RWPE1 (cell line): ENCODE results near the gene MACF1.
"Not testable (repeated sequence)": the region's sequence is repeated elsewhere in the genome, so short reads cannot be mapped to it uniquely, and the experiment has no call there.

Experiments
- CTCF ChIA-PET: fragments of 350-600 bp; sonication (Branson Sonifier 250); formaldehyde crosslinking; extraction: SDS; loops from one replicate; lab custom pipeline; 2021; lab: Yijun Ruan, JAX
- POLR2A ChIA-PET: fragments of 400-600 bp; formaldehyde crosslinking; extraction: SDS; loops from one replicate; lab custom pipeline; 2020; ENCODE audit warnings: antibody characterized with exemption; ENCODE audit not compliant: low non-redundant PET; lab: Yijun Ruan, JAX
- DNase-seq: peaks from one replicate; pipeline ENCODE4 v3.0.0; 2012; ENCODE audit warnings: low spot score
- H3K27ac ChIP-seq: fragments of 450-650 bp; 2 replicates; pipeline ENCODE4 v1.5.1; 2017
- TF ChIP-seq, protein P1 (sequence below): fragments of 450-650 bp; conservative IDR thresholded peaks from 2 replicates; pipeline ENCODE4 v1.5.1; 2017; ENCODE audit warnings: low read depth, mild to moderate bottlenecking

Gene MACF1

DNA sequence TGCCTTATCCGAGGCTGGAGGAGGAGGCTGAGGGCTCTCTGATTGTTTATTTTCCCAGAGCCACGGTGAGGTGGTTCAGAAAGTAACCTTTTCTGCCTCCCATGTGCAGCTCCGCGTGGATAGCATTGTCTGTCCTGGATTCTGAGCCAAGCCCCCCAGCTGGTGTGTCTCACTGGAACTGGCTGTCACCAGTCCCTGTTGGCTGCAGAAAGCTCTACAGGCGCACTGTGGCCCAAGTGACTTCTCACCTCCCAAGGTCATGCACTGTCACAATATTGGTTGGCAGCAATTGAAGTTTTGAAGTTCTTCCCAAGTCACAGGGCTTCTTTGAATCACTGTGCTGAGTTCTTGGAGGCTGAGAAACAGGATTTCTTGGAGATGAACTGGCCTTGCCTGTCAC lies 295.2 kb downstream of the MACF1 start:
- CTCF ChIA-PET, result no interaction called here
- H3K27ac ChIP-seq, result no peak overlapping the region

DNA sequence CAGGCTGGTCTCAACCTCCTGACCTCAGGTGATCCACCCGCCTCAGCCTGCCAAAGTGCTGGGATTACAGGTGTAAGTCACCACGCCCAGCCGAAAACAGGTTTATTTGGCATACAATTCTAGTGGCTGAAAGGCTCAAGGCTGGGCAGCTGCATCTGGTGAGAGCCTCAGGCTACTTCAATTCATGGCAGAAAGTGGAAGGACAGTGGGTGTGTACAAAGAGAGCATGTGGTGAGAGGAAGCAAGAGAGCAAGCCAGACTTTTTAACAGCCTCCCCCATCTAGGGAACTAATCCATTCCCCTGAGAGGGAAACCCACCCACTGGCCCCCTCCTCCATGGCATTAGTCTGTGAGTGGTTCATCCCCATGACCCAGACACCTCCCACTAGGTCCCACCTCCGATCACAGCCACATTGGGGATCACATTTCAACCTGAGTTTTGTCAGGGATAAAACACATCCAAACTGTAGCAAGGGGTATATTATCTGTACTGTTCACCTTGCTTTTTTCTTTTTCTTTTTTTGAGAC lies 296.4 kb downstream of the MACF1 start:
- ChIA-PET POLR2A (no interaction called here), CTCF (no interaction called here)
- TF ChIP-seq, protein P1, sequence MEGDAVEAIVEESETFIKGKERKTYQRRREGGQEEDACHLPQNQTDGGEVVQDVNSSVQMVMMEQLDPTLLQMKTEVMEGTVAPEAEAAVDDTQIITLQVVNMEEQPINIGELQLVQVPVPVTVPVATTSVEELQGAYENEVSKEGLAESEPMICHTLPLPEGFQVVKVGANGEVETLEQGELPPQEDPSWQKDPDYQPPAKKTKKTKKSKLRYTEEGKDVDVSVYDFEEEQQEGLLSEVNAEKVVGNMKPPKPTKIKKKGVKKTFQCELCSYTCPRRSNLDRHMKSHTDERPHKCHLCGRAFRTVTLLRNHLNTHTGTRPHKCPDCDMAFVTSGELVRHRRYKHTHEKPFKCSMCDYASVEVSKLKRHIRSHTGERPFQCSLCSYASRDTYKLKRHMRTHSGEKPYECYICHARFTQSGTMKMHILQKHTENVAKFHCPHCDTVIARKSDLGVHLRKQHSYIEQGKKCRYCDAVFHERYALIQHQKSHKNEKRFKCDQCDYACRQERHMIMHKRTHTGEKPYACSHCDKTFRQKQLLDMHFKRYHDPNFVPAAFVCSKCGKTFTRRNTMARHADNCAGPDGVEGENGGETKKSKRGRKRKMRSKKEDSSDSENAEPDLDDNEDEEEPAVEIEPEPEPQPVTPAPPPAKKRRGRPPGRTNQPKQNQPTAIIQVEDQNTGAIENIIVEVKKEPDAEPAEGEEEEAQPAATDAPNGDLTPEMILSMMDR, result no peak
- no peak overlapping the region for H3K27ac ChIP-seq
- DNase-seq, result no peak

More for the DNA sequence above, 295.2 kb downstream of the MACF1 start:
- TF ChIP-seq, protein P1, result no peak
- DNase-seq, result no peak
- POLR2A ChIA-PET, result no interaction called here

DNA sequence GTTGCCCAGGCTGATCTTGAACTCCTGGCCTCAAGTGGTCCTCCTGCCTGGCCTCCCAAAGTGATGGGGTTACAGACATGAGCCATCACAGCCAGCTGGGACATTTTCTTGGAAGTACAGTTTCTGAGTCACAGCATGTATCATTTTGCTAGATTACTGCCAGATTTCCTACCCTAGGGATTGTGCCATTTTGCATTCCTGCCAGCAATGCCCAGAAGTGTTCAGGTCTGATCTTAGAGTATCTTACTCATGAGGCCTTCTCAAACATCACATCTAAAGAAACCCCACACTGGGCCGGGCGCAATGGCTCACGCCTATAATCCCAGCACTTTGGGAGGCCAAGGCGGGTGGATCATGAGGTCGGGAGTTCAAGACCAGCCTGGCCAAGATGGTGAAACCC lies 297.2 kb downstream of the MACF1 start:
- POLR2A ChIA-PET, result no interaction called here
- H3K27ac ChIP-seq, result 0 out of 2 replicates have a peak overlapping the region, but pooled peaks have one; percentile 10
- CTCF ChIA-PET, result no interaction called here
- DNase-seq, result no peak
- TF ChIP-seq, protein P1, result no peak

- DNase-seq, POLR2A ChIA-PET, H3K27ac ChIP-seq, CTCF ChIA-PET: not testable (repeated sequence)
These were observed 299.9 kb downstream of the MACF1 start for GRCh38 chr1:39504436-39504835.

DNA sequence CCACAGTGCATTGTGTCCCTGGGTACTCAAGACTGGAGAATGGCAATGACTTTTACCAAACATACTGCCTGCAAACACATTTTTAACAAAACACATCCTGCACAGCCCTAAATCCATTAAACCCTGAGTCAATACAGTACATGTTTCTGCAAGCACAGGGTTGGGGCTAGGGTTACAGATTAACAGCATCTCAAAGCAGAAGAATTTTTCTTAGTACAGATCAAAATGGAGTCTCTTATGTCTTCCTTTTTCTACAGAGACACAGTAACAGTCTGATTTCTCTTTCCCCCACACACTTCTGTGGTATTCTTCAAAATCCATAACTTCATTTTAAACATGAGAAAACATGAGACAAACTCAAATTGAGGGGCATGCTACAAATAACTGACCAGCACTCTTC lies 300.8 kb downstream of the MACF1 start:
- no peak for DNase-seq
- ChIA-PET POLR2A (no interaction called here), CTCF (no interaction called here)
- TF ChIP-seq, protein P1, result no peak
- H3K27ac ChIP-seq, result no peak overlapping the region

GRCh38 chr1:39507230-39507928 lies 302.9 kb downstream of the MACF1 start:
- DNase-seq, result no peak
- no peak overlapping the region for H3K27ac ChIP-seq
- TF ChIP-seq, protein P1, result no peak
- ChIA-PET CTCF (interaction anchor here (0.6 to 0.7 kb wide), 2 partner anchors 231 to 355 kb away, joined by 3 to 4 read pairs; no protein-coding TSS in a partner anchor), POLR2A (no interaction called here)

- DNase-seq, result no peak
- TF ChIP-seq, protein P1, result no peak
- ChIA-PET CTCF (interaction anchor here (0.6 to 0.7 kb wide), 4 partner anchors 31 to 510 kb away, joined by 3 to 4 read pairs (median 3); no protein-coding TSS in a partner anchor), POLR2A (no interaction called here)
- no peak overlapping the region for H3K27ac ChIP-seq
These were observed 303.8 kb downstream of the MACF1 start for GRCh38 chr1:39508266-39508665.
